GM18867 (cell line): ENCODE results near the gene PRLR.
A peak's percentile ranks its signal among the peaks of the same experiment; 100 is the strongest.
"Not testable (repeated sequence)": the region's sequence is repeated elsewhere in the genome, so short reads cannot be mapped to it uniquely, and the experiment has no call there.

ENCODE experiments used
- ATAC-seq: cut with Tn5 transposase; IDR thresholded peaks from one replicate; pipeline ENCODE4 v1.9.1; 2021; ENCODE audit warnings: mild to moderate bottlenecking, moderate library complexity; ENCODE audit not compliant: unreplicated experiment

PRLR gene

DNA sequence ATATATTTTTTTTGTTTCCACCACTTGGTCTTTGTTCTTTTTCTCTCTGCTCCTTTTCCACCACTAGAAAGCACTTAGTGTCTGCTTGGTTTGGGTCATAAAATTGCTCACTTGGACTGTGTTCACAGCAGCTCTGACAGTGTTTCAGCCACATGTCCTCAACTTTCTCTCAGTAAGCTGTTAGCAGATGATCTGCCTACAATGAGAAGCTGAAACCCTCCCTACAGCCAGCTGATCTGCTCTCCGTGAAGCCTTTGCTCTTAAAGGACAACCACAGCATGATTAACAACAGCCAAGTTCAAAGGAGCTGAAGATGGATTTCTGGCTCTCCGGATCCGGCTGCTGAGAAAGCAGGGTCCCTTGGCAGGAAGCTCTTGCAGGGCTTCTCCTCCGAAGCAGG is 31.6 kb downstream of the PRLR start:
- ATAC-seq: no peak

DNA sequence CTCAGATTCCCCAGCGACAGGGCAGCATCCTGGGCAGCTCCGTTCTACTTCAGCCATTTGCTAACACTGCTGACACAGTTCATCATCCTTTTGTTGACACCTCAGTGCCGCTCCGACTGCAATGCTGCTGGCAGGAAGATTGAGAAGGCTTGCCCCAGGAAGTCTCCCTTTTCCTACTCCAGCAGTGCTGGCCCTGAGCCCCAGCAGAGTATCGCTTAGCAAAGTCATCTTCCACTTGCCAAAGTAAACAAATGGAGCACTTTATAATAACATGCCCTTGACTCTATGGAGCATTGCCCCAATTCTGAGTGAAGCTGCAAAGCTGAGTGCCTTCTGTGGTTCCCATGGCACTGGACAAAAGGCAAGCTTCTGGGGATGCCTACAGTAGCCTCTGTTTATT is 32.2 kb downstream of the PRLR start:
- no peak for ATAC-seq

DNA sequence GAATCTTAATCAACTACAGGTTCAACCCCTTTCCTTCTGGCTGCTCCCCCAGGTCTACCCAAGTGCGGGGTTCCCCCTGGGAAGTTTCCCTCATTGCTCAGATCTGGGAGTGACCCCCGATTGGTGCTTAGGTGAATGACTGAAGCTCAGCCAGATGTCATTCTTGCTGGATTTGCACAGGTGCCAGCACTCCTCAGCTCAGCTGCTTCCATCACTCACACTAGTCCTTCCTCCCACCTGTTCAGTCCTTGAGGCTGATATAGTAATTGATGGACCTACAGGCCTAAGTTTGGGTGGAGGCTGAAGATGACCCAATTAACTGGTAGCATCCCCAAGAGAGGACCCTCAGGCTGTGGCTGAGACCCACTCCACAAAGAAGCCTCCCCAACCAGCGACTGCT is 32.9 kb downstream of the PRLR start:
- ATAC-seq: no peak

DNA sequence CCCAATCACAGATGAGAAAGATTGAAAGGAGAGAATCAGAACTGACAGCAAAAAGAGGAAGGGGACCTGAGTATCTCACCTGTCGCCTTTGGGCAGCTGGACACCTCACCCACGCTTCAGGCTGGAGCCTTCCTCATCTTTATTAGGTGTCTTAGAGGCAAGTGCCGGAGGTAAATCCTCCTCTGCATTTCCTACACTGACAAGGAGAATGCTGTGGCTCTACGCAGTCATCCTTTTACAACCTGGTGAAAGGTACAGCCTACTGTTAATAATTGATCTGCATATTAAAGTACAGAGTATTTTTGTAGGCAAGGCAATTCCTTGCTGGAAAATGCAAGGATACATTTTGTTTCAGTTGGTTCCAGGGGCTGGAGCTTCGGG is 34.8 kb downstream of the PRLR start:
- no peak for ATAC-seq

DNA sequence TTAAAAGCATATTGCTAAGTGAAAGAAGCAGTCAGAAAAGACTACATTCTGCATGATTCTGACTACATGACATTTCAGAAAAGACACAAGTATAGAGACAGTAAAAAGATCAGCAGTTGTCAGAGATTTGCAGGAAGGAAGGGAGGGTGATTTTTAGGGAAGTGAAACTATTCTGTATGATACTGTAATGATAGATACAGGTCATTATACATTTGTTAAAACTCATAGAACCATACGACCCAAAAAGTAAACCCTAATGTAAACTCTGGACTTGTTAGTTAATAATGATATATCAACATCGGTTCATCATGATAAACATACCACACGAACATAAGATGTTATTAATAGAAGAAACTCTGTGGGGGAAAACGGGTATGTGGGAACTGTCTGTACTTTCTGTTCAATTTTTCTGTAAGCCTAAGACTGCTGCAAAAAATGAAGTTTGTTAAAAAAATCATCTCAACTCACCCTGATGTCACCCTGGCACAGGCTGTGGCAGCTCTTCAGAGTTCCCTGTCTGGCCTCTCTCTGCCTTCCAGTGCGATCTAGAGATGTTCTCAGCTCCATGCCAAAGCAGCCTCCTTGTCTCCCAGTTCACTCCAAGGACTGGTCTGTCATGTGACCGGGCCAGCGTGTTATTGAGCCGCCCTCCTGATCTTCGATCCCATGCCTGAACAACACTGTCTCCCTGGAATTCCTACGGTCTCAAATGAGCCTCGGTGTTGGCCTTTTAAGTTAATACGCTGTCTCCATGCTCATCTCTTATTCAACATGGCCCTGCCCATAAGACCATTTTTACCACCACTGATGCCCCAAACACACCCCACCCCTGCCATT is 35.4 kb downstream of the PRLR start:
- peak; percentile 97 for ATAC-seq

DNA sequence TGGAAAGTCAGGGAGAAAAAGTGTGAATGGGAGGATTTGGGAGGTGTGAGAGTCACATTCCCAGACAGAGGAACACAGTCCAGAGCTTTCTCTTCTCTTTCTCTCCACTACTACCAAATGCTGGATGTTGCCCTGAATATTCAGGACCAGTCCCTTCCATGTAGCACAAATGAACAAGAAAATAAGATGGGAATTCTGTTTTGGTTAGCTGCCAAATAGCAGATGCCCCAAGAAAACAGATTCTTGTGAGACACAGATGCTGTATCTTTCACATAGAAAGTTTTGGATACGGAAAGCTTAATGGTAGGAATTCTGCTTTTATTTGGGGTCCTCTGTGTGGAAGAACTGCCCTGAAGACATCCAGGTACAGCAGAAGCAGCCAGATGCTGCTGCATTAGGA is 37.8 kb downstream of the PRLR start:
- no peak for ATAC-seq

DNA sequence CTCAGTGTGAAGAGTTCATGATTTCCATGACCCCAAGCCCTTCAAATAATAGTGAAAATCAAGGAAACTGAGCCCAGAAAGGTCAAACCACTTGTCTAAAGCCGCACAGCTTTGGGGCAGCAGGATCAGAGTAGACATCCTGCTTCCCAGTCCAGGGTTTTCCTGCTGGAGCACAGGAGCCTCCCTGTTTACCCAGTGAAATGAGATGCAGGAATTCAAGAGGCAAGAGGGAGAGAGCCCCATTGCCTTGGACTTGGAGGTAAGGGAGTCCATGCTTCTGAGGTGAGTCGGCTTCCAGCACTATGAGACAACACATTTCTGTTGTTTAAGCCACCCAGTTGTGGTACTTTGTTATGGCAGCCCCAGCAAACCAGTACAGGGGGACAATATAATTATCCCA is 40.5 kb downstream of the PRLR start:
- not testable (repeated sequence) for ATAC-seq

DNA sequence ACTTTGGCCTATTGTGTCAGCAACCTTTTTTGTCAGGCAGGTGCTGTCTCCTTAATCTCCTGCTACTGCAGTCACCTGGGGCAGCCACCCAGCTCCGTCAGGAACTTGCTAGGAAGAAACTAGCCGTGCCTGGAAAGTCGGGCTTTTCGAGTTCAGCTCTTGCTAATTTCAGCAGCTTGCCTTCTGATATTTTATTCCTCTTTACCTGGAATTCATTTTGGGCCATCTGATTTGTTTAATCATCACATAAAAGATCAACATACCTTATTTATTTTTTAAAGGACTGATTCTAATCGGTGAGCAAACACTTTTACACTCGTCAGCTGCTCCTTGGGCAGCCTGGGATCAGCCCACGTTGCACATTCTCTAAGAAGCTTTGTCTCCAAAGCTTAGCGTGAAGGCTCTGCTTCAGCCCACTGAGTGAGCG is 42.2 kb downstream of the PRLR start:
- ATAC-seq: no peak

DNA sequence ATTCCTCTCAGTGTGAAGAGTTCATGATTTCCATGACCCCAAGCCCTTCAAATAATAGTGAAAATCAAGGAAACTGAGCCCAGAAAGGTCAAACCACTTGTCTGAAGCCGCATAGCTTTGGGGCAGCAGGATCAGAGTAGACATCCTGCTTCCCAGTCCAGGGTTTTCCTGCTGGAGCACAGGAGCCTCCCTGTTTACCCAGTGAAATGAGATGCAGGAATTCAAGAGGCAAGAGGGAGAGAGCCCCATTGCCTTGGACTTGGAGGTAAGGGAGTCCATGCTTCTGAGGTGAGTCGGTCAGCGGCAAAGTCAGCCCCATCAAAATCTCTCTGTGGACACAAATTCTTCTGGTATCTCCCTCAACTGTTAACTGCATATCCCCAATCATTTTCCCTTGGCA is 42.7 kb downstream of the PRLR start:
- not testable (repeated sequence) for ATAC-seq

DNA sequence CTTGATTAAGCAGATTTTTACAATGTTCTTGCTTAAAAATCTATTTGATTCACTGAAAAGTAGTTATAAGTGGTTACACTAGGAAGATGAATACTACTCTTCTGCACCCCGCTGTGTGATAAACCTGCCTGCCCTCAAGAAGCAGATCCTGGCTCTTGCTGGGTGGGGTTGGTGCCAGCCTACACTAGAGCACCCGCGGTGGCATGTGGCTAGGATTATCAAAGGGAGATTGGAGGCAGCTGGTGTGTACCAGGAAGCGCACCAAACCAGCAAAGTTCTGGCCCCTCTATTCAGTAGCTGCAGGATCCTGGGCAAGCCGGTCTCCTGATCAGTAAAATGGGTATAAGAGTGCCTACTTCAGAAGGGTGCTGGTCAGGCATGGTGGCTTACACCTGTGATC is 43.5 kb downstream of the PRLR start:
- no peak for ATAC-seq

DNA sequence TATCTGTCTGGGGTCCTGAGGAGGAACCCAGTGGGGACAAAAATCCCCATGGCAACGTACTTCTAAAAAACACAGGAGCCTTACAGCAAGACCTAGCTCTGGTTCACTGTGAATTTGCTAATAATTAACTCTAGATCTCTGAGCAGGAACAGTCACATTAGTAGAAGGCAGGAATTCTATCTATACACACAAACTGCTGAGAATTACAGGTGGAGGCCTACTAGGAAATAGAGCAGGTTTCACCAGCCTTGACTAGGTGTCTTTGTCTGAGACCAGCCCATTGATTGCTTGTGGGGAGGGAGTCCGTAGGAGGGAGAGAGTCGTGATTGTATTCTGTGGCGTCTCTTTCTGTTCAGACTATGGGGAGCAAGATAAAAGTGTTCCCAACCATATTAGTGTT is 44.8 kb downstream of the PRLR start:
- ATAC-seq: no peak

DNA sequence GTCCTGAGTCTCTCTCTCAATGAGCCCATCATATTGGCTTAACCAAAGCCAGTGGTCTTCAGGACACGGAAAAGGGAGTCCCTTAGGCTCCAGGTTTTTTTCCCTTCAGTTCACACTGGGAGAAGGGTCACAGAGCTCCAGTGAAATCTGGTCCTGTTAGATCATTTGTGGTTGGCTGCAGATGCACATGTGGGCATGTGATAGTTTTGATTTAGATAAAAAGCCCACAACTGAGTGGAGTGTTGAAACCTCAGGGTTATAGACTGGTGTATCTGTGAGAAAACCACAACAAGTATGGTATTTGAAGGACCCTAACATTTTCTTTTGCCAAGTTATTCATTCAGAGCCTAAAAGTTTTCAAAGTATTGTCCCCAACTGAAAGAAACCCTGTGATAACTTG is 46.7 kb downstream of the PRLR start:
- ATAC-seq: peak; percentile 50

DNA sequence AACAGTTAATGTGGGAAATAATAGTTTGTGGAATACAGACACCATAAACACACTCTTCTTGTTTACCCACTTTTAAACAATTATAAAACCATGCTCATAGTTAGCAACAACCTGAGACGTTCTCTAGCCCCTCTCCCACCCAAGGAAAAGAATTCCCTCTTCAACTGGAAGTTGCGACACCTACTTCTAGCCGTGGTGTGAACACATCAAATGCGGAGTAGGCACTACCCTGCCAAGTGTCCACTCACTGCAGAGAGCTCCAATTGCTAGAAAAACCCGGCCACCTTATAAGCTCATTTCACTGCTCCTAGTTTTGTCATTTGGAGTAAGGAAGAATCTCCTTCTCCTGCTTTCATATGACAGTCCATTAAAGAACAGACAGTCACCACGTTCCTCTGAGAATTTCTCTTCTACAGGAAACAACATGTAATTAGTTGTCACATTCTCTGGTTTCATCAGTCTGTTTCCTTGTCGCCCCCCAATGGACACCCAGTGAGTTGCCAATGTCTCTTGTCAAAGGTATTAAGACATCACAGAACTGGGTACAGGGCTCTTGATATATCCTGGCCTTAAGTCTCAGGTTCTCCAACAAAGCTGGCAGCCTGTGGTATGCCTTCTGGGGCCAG is 47.3 kb downstream of the PRLR start:
- ATAC-seq: peak; percentile 78

DNA sequence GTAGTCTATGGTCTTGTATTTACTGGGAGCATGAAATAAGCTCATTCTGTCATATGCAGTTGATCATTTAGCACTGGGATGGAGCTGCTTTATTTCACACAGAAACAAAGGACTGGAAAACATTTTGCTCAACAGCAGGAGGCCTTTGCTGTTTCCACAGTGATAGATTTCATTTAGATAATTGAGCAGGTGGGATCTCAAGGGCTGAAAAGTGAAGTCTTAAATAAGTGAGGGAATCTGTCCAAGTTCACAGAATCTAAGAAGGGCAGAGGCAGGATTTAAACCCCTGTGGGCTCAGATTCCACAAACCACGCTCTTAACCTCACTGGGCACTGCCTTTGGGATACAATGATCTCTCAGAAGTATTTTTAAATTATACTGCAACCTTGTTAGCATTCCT is 47.8 kb downstream of the PRLR start:
- no peak for ATAC-seq

DNA sequence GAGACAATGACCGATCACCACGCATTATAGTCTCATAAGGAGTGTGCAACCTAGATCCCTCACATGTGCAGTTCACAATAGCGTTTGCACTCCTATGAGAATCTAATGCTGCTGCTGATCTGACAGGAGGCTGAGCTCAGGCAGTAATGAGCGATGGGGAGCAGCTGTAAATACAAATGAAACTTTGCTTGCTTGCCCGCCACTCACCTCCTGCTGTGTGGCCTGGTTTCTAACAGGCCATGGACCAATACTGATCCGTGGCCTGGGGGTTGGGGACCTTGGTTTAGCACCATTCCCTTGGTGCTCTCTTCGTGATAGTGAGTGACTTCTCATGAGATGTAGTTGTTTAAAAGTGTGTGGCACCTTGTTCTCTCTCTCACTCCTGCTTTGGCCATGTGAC is 50.2 kb downstream of the PRLR start:
- no peak for ATAC-seq

DNA sequence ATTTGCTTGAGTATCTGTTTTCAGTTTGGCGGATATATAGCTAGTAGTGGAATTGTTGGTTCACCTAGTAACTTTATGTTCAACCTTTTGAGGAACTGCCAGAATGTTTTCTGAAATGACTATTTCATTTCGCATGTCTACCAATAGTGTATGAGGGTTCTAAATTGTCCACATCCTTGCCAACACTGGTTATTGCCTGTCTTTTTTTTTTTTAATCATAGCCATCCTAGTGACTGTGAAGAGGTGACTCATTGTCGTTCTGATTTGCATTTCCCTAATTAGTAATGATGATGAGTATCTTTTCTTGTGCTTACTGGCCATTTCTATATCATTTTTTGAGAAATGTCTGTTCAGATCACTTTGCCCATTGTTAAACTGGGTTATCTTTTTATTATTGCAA is 52.5 kb downstream of the PRLR start:
- no peak for ATAC-seq

DNA sequence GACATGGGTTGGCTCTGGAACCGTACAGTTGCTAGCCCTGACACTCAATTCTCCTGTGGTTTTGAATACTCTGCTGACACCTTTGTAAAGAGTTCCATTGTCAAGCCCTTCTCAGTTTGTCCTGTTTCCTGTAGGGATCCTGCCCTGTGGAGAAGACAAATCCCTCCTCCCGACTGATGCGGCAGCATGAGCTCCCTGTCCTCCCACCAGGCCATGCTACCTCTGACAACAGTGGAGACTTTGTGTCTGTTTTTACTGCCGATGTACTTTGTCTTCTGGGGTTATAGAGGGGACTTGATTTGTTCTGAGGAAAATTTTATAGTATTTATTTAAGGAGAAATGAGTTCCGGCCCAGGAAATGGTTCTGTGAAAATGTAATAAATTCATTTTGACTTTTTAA is 57.8 kb downstream of the PRLR start:
- no peak for ATAC-seq

DNA sequence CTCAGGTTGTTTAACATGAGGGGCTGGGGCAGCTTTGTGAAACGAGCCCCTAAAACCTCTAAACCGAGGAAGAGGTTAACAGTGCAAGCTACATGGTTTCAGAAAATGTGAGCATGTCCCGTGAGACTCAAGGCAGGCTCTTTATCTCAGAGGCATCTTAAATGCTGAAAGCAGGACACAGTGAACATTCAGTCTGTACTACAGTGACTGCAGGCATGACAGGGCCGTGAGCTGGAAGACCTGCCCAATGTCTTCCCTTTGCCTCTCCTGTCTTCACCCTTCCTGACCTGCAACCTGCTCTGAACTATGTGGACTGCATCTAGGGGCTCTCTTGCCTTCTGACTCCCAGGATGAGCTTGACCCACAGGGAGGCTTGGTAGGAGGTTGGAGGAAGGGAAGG is 58.3 kb downstream of the PRLR start:
- no peak for ATAC-seq

DNA sequence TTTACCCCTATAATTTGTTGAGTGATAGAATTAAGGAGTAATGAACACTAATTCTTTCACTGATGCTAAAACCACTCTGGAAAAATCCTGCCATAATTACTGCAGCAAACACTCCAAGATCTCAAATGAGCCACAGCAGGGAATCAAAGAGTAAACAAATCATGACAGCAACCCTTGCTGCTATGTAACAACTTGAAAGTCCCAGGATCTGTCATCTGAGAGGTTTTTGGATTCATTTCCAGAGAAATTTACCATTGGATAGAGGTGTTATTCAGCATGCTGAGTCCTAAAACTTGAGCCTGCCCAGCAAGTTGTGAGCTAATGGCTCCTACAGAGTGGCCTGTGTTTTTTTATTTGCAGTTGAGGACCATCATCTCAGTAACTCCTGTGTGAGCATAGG is 59.2 kb downstream of the PRLR start:
- ATAC-seq: no peak

DNA sequence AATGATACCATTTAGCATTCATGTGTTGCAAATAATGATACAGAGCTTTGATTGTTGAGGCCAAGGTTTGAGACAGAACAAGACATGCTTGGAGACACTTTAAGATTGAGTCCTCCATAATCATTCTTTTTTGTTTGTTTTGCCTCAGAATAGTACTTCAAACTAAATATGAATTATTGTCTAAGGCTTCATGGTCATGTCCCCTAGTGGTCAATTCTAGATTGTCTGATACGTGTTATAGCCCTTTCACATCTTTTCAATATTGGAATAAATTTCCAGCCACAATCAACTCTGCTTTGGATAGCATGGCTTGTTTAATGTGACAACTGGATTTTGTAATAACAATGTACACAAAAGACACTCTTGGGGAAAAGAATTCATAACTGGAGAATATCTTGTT is 64.2 kb downstream of the PRLR start:
- no peak for ATAC-seq

DNA sequence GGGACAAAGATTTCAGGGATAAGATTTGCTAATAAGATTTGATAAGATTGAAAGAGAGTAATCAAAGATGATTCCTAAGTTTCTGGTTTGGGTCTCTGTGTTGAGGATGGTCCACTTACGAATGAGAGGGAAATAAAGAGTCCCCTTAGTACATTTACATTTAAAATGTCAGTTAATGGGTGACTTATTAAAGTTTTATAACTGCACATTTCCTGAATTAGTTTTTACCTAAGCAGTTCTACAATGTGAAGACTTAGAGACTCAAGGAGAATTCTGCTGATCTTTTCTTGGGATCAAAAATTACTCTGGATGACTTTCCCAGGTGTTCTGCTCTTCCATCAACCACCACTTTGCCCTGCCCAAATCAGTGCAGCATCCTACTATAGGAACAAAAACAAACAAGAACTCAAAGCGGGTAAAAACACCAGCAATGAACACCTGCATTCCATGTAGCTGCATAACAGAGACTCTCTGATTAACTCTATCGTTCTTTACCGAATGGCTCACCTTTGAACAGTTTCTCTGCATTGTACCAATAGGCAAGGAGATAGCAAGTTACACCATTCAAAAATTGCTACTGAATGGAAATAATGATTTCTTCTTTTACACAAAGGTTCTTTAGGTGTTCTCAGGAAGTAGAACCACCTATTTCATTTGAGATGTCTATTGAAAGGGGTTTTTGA is 65.3 kb downstream of the PRLR start:
- no peak for ATAC-seq

DNA sequence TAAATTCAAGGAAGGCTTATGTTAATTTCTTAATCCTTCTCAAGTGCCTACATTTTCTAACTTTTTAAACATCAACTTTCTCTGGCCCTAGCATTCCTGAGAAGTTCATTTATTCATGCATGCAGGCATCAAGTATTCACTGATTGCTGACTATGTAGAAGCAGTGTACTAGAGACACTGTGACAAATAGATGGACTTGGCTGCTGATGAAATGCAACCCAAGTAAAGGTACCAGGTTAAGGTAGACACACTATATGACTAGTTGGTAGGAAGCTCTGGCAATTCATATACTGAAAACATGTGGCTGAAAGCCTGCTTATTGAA is 66.6 kb downstream of the PRLR start:
- no peak for ATAC-seq
